Measurements from ENCODE around the gene STK26.

- TF ChIP-seq POLR2A (IDR thresholded peaks at IDR 0.05): no peak
- TF ChIP-seq, protein P1, sequence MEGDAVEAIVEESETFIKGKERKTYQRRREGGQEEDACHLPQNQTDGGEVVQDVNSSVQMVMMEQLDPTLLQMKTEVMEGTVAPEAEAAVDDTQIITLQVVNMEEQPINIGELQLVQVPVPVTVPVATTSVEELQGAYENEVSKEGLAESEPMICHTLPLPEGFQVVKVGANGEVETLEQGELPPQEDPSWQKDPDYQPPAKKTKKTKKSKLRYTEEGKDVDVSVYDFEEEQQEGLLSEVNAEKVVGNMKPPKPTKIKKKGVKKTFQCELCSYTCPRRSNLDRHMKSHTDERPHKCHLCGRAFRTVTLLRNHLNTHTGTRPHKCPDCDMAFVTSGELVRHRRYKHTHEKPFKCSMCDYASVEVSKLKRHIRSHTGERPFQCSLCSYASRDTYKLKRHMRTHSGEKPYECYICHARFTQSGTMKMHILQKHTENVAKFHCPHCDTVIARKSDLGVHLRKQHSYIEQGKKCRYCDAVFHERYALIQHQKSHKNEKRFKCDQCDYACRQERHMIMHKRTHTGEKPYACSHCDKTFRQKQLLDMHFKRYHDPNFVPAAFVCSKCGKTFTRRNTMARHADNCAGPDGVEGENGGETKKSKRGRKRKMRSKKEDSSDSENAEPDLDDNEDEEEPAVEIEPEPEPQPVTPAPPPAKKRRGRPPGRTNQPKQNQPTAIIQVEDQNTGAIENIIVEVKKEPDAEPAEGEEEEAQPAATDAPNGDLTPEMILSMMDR (IDR thresholded peaks at IDR 0.05): no peak
Measured at GRCh38 chrX:132022198-132022966, 720 bp upstream of the STK26 start.
